ENCODE measurements around the gene BOLL. TPM values are rescaled to one million over a fixed set of nuclear protein-coding genes. Genes with fewer than 3 reads are reported as not detected.
"Not testable (repeated sequence)": the region's sequence is repeated elsewhere in the genome, so short reads cannot be mapped to it uniquely, and the experiment has no call there.

Gene BOLL
- total RNA-seq, 1 donor from 2014 or later, result not detected

DNA sequence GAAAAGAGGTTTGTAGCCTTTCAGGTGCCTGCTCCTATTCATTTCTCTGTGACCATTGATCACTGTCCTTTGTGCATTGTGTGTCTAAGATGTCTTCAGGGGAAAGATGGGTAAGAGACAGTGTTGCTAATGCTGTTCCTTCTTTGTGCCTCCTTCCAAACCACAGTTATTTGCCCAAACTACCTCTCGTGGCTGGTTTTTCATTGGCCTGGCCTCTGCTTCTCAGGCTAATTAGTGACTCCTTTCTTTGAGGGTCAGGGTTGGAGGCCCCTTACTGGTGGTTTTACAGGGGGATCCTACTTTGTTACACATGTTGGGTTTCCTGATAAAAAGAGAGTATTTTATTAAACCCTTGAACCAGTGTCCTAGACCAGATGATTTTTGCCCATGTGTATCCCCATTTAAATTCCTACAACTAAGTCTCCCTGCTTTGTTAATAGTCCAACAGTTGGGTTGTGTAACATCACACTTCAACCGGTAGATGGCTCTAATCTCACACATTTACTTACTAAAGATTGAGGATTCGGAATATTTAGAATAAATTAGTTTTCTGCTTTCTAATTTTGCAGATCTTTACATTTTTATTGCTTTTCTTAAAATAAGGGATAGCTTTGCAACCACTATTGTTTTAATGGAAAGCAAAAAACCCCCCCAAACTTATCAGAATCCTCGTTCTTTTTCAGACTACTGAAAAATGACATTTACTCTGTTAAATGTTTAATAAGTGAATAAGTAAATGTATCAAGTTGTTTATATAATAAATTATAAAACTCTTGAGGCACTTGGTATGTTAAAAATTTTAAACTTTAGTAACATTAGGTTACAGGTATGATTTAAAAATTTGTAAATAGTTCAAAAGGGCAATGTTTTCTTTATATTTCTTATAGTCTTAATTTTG lies 77.6 kb downstream of the BOLL start:
- DNase-seq (ENCODE audit: extremely low read depth, low read depth, low spot score), result no peak

DNA sequence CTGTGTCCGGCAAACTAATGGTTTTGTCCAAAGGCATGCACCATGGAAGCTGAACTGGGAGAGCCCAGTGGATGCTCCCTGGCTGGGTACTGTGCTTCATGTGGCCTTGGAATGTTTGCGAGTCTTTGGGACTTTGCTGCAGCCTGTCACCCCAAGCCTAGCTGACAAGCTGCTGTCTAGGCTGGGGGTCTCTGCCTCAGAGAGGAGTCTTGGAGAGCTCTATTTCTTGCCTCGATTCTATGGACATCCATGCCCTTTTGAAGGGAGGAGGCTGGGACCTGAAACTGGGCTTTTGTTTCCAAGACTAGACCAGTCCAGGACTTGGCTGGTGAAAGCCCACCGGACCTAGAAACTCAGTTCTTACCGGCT lies 78.3 kb downstream of the BOLL start:
- DNase-seq (ENCODE audit: extremely low read depth, low read depth, low spot score), result no peak

DNA sequence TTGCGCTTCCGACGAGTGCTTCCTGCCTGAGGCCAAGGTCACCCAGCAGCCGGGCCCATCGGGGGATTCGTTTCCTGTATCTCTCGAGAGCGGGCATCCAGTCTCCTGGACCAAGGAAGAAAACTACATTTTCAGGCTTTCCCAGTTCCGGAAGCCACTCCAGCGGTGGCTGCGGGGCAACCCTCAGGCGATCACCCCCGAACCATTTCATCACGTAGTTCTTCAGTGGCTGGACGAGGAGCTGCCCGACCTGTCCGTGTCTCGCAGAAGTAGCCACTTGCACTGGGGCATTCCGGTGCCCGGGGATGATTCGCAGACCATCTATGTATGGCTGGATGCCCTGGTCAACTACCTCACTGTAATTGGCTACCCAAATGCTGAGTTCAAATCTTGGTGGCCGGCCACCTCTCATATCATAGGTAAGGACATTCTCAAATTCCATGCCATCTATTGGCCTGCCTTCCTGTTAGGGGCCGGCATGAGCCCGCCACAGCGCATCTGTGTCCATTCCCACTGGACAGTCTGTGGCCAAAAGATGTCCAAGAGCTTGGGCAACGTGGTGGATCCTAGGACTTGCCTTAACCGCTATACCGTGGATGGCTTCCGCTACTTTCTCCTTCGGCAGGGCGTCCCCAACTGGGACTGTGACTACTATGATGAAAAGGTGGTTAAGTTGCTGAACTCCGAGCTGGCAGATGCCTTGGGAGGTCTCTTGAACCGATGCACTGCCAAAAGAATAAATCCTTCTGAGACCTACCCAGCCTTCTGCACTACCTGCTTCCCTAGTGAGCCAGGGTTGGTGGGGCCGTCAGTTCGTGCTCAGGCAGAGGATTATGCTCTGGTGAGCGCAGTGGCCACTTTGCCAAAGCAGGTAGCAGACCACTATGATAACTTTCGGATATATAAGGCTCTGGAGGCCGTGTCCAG lies 78.9 kb downstream of the BOLL start:
- DNase-seq (ENCODE audit: extremely low read depth, low read depth, low spot score), result no peak

DNA sequence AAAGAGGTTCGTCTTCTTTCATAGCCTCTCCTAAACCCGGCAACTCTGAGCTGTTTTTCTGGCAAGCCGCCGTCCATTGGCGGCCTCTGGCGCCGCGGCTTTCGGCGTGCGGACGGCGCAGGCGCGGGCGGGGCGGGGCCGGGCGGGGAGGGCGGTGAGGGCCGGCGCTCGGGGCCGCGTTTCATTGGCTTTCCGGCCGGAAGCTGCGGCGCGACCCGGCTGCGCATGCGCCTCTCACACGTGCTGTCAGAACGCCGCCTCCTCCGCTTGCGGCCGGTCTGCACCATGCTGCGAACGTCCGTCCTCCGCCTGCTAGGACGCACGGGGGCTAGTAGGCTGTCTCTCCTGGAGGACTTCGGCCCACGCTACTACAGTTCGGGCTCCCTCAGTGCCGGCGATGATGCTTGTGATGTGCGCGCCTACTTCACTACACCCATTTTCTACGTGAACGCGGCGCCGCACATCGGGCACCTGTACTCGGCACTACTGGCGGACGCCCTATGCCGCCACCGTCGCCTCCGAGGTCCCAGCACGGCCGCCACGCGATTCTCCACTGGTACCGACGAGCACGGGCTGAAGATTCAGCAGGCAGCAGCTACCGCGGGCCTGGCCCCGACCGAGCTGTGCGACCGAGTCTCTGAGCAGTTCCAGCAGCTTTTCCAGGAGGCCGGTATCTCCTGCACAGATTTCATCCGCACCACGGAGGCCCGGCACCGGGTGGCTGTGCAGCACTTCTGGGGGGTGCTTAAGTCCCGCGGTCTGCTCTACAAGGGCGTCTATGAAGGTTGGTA lies 79.8 kb downstream of the BOLL start, which contains the start of gene MARS2:
Gene MARS2, plus strand, starts transcription at position 249 of the 791 bp plus-strand sequence. Its CDS starts 37 bp downstream, at position 286.
- DNase-seq (ENCODE audit: extremely low read depth, low read depth, low spot score), result peak; percentile 36

DNA sequence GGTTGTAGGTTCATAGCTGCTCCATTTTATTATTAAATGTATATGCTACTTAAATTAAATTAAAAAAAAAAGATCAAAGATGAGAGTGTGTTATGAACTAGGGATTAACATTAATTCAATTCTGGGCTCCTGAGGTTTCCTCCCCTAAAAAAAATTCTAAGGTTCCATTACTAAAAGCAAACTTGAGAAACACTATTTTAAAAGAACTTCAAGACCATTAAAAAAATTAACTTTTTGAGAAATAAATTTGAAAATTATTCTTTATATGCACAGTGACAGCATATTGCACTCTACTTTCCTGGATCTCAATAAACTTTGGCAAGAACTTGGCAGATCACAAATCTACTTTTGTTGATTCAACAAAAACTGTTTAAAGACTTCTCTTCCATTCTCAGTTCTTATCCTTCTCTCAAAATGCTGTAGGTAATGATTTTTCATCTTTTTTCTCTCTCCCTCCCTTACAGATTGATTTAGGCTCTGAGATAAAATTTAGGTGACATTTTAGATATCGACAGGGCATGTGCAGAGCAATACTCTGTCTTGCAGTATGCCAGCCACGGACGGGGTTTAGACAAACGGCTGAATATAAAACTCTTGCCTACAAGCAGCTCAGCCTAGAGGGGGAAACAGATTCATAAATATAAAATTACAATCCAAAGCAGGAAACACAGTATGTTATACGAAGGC lies 80.5 kb downstream of the BOLL start:
- DNase-seq (ENCODE audit: extremely low read depth, low read depth, low spot score), result peak; percentile 22

DNA sequence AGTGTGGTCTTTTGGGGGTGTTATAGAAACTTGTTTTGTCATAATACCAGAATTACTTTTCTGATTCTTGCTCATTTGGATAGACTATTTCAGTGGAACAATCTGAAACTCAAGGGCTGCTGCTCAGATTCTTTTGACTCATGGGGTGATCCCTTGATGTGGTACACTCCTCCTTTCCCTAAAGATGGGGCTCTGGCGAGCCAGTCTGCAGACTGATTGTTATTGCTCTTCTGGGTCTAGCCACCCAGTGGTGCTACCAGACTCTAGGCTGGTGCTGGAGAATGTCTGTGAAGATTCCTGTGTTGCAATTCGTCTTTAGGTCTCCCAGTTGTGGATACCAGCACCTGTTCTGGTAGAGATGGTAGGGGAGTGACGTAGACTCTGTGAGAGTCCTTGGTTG lies 84.2 kb downstream of the BOLL start:
- no peak for DNase-seq (ENCODE audit: extremely low read depth, low read depth, low spot score)

DNA sequence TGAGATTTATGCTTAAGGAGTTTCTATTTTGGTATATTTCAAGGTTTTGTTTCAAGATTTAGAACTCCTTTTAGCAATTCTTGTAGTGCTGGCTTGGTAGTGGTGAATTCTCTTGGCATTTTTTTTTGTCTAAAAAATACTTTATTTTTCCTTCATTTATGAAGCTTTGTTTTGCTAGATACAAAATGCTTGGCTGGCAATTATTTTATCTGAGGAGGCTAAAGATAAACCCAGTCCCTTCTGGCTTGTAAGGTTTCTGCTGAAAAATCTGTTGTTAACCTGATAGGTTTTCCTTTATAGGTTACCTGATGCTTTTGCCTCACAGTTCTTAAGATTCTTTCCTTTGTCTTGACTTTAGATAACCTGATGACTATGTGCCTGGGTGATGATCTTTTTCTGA lies 85.4 kb downstream of the BOLL start:
- not testable (repeated sequence) for DNase-seq (ENCODE audit: extremely low read depth, low read depth, low spot score)

DNA sequence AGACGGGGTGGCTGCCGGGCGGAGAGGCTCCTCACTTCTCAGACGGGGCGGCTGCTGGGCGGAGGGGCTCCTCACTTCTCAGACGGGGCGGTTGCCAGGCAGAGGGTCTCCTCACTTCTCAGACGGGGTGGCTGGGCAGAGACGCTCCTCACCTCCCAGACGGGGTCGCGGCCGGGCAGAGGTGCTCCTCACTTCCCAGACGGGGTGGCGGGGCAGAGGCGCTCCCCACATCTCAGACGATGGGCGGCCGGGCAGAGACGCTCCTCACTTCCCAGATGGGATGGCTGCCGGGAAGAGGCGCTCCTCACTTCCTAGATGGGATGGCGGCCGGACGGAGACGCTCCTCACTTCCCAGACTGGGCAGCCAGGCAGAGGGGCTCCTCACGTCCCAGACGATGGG lies 88.5 kb downstream of the BOLL start:
- DNase-seq (ENCODE audit: extremely low read depth, low read depth, low spot score), result not testable (repeated sequence)

DNA sequence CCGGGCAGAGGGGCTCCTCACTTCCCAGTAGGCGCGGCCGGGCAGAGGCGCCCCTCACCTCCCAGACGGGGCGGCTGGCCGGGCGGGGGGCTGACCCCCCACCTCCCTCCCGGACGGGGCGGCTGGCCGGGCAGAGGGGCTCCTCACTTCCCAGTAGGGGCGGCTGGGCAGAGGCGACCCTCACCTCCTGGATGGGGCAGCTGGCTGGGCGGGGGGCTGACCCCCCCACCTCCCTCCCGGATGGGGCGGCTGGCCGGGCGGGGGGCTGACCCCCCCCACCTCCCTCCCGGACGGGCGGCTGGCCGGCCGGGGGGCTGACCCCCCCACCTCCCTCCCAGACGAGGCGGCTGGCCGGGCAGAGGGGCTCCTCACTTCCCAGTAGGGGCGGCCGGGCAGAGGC lies 89.1 kb downstream of the BOLL start:
- DNase-seq (ENCODE audit: extremely low read depth, low read depth, low spot score), result not testable (repeated sequence)

DNA sequence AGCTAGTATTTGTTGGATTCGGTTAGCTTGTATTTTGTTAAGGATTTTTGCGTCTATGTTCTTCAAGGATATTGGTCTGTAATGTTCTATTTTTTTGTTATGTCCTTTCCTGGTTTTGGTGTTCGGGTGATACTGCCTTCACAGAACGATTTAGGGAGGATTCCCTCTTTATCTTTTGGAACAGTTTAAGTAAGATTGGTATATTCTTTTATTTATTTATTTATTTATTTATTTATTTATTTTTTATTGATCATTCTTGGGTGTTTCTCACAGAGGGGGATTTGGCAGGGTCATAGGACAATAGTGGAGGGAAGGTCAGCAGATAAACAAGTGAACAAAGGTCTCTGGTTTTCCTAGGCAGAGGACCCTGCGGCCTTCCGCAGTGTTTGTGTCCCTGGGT lies 89.9 kb downstream of the BOLL start:
- not testable (repeated sequence) for DNase-seq (ENCODE audit: extremely low read depth, low read depth, low spot score)

DNA sequence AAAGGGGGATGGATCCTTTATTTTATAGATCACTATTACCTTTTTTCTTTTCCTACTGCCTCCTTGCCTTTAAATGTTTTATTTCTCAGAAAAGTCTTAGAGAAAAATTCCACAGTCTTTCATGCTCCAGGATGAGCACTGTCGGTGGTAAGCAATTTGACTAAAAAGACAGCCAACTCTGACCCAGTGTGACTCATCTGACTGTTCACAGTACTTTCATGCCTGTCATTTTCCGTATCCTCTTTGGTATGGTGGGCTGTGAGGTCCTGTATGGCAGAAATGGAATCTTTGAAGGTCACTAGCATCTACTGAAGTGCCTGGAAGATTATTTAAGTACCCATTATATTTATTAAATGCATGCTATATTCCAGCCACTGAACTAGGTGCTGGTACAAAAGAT lies 107.6 kb downstream of the BOLL start:
- DNase-seq (ENCODE audit: extremely low read depth, low read depth, low spot score), result no peak

DNA sequence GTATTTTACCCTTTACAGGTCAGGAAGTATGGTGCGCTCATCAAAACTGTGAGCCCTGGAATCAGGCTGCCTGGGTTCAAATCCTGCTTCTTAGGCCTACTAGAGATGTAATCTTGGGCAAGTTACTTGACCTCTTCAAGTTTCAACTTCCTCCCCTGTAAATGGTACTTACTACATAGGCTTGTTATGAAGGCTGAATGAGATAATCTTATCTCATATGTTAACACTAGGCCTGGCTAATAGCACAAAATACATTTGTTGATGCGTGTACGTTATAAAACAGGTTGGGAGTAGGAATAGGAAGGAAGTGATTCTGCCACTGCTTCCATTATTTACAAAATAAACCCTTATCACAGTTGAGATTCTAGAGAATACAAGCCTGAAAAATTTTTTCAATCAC lies 108.1 kb downstream of the BOLL start:
- no peak for DNase-seq (ENCODE audit: extremely low read depth, low read depth, low spot score)

Other genes starting within 250 kb of the BOLL start
- 4.6 and 6.3 TPM in 2 replicates for gene RFTN2, start 109.7 kb downstream of the BOLL start, total RNA-seq
- gene MARS2, start 80.0 kb downstream of the BOLL start, total RNA-seq, result 4.4 and 8.0 TPM in 2 replicates
- 5.0 and 5.3 TPM in 2 replicates for gene PLCL1, start 19.3 kb upstream of the BOLL start, total RNA-seq

Measured in glomerular endothelial cell (primary cell).